B cell (primary cell): ENCODE measurements around the gene IL22RA2. TPM values are rescaled to one million over a fixed set of nuclear protein-coding genes. Genes with fewer than 3 reads are reported as not detected.

Experiments used
- ATAC-seq: fragments of 200-7000 bp; cut with Tn5 transposase; one replicate; pipeline ENCODE4 v1.10.0; 2021; ENCODE audit warnings: low read depth, mild to moderate bottlenecking, moderate number of reproducible peaks, moderate library complexity
- CTCF ChIA-PET: fragments of 350-600 bp; sonication (Branson Sonifier 250); formaldehyde crosslinking; loops from one replicate; lab custom pipeline; 2021; ENCODE audit warnings: antibody characterized with exemption, inconsistent platforms; lab: Charles Lee
- POLR2A ChIA-PET: fragments of 350-600 bp; sonication (Branson Sonifier 250); formaldehyde crosslinking; loops from one replicate; lab custom pipeline; 2021; ENCODE audit warnings: antibody characterized with exemption; lab: Charles Lee
- DNase-seq: peaks from one replicate; pipeline ENCODE4 v3.0.0; 2013
- H2AFZ ChIP-seq: 2 replicates; pipeline ENCODE4 v1.6.1; 2012; ENCODE audit warnings: mild to moderate bottlenecking, low read depth, low read length; ENCODE audit not compliant: insufficient read depth, poor library complexity, severe bottlenecking
- H3K27ac ChIP-seq, 2 donors: 1 replicate in 1 of 2; 2 replicates in 1 of 2; pipeline ENCODE4 v1.5.1; 2012 to 2013; ENCODE audit warnings: low read length in 2 of 2, mild to moderate bottlenecking in 2 of 2, moderate library complexity in 1 of 2
- H3K27me3 ChIP-seq, 4 experiments: fragments of 200-600 bp in 1 of 4; sonication (generic) in 1 of 4; replicated peaks in 1 of 4; 1 replicate in 2 of 4; 2 replicates in 2 of 4; pipeline versions ENCODE4 v1.6.1 to v1.7.0; 2013 to 2016; ENCODE audit warnings: low read length in 3 of 4, mild to moderate bottlenecking in 2 of 4, mixed read lengths in 1 of 4, moderate library complexity in 1 of 4; ENCODE audit not compliant: insufficient read depth in 4 of 4, control insufficient read depth in 3 of 4; ENCODE audit errors: control extremely low read depth in 1 of 4
- H3K36me3 ChIP-seq, 2 experiments: replicated peaks in 1 of 2; 1 replicate in 1 of 2; 2 replicates in 1 of 2; pipeline versions ENCODE4 v1.6.1 to v1.7.1; 2013; ENCODE audit warnings: low read length in 1 of 2; ENCODE audit not compliant: insufficient read depth in 2 of 2, control insufficient read depth in 1 of 2; ENCODE audit errors: control extremely low read depth in 1 of 2, extremely low read depth in 1 of 2
- H3K4me1 ChIP-seq, 2 donors: fragments of 200-600 bp in 1 of 2; sonication (generic) in 1 of 2; 1 replicate in 1 of 2; 2 replicates in 1 of 2; pipeline versions ENCODE4 v1.5.1 to v1.6.1; 2013 to 2017; ENCODE audit warnings: low read length in 2 of 2; ENCODE audit not compliant: control insufficient read depth in 2 of 2, insufficient read depth in 2 of 2
- H3K4me2 ChIP-seq: replicated peaks from 2 replicates; pipeline ENCODE3; 2012; ENCODE audit warnings: mild to moderate bottlenecking, low read depth, low read length; ENCODE audit not compliant: poor library complexity, severe bottlenecking
- H3K4me3 ChIP-seq, 5 experiments: fragments of 200-600 bp in 1 of 5; sonication (generic) in 1 of 5; 1 replicate in 3 of 5; 2 replicates in 2 of 5; pipeline versions ENCODE4 v1.5.1 to v1.7.0; 2011 to 2016; ENCODE audit warnings: low read length in 4 of 5, mild to moderate bottlenecking in 4 of 5, low read depth in 2 of 5, control low read depth in 1 of 5, moderate library complexity in 1 of 5; ENCODE audit not compliant: insufficient read depth in 1 of 5; ENCODE audit errors: control extremely low read depth in 1 of 5, extremely low read depth in 1 of 5
- H3K79me2 ChIP-seq: fragments of 200-600 bp; sonication (generic); one replicate; pipeline ENCODE4 v1.6.0; 2016; ENCODE audit warnings: low read length; ENCODE audit not compliant: control insufficient read depth, insufficient read depth
- H3K9ac ChIP-seq: fragments of 200-600 bp; sonication (generic); 2 replicates; pipeline ENCODE4 v1.6.1; 2017; ENCODE audit warnings: mild to moderate bottlenecking, low read length, moderate library complexity
- H3K9me3 ChIP-seq, 3 donors: one replicate each; pipeline versions ENCODE4 v1.6.1 to v1.7.1; 2013; ENCODE audit warnings: low read length in 2 of 3; ENCODE audit not compliant: control insufficient read depth in 2 of 3, insufficient read depth in 1 of 3; ENCODE audit errors: control extremely low read depth in 1 of 3
- H4K20me1 ChIP-seq: 2 replicates; pipeline ENCODE4 v1.6.0; 2012; ENCODE audit warnings: mild to moderate bottlenecking, low read length; ENCODE audit not compliant: insufficient read depth, control insufficient read depth, poor library complexity, severe bottlenecking
- H3K27ac Mint-ChIP-seq: one replicate; pipeline ENCODE4 v1.8.0; 2021; ENCODE audit warnings: mixed read lengths
- H3K27me3 Mint-ChIP-seq: one replicate; pipeline ENCODE4 v1.8.0; 2021; ENCODE audit warnings: mixed read lengths
- H3K4me1 Mint-ChIP-seq: one replicate; pipeline ENCODE4 v1.8.0; 2021; ENCODE audit warnings: mixed read lengths
- H3K4me3 Mint-ChIP-seq: one replicate; pipeline ENCODE4 v1.8.0; 2021; ENCODE audit warnings: mixed read lengths
- H3K9me3 Mint-ChIP-seq: one replicate; pipeline ENCODE4 v1.8.0; 2022; ENCODE audit warnings: mixed read lengths; ENCODE audit not compliant: insufficient read depth
- EZH2 ChIP-seq: IDR thresholded peaks from 2 replicates; pipeline ENCODE4 v1.6.1; 2012; ENCODE audit warnings: borderline replicate concordance, low read depth, mild to moderate bottlenecking, moderate library complexity, low read length; ENCODE audit not compliant: insufficient read depth, poor library complexity, severe bottlenecking
- WGBS: methylation state at CpG from one replicate; pipeline ENCODE4 v1.1.5; 2013; ENCODE audit warnings: missing lambda C conversion rate; ENCODE audit not compliant: insufficient coverage; 5-methylcytosine and 5-hydroxymethylcytosine counted together
- intact Hi-C: fragments of 100-400 bp; cut with micrococcal nuclease; formaldehyde crosslinking; loops from one replicate; pipeline ENCODE4 v1.10.0; 2022
- polyA plus RNA-seq: library from polyadenylated mRNA; depleted of rRNA; stranded (reverse); fragments of >200 nt; gene quantifications from 2 replicates; pipeline ENCODE4 v1.2.3, GENCODE V29; 2012
- total RNA-seq, 2 donors: library from RNA; stranded (reverse); fragments of 120-200 nt in 1 of 2; gene quantifications; 1 replicate in 1 of 2; 2 replicates in 1 of 2; pipeline versions ENCODE4 v1.2.3 to v1.2.4, GENCODE V29; 2013 to 2022
- TF ChIP-seq, protein P1 (sequence below): fragments of 200-600 bp; IDR thresholded peaks from one replicate; pipeline ENCODE4 v1.8.0; 2022; ENCODE audit warnings: antibody characterized with exemption, mild to moderate bottlenecking

Gene IL22RA2
- total and polyA plus RNA-seq, 2 donors (not counting 1 experiment from before 2014, with no cell fraction given), result not detected

DNA sequence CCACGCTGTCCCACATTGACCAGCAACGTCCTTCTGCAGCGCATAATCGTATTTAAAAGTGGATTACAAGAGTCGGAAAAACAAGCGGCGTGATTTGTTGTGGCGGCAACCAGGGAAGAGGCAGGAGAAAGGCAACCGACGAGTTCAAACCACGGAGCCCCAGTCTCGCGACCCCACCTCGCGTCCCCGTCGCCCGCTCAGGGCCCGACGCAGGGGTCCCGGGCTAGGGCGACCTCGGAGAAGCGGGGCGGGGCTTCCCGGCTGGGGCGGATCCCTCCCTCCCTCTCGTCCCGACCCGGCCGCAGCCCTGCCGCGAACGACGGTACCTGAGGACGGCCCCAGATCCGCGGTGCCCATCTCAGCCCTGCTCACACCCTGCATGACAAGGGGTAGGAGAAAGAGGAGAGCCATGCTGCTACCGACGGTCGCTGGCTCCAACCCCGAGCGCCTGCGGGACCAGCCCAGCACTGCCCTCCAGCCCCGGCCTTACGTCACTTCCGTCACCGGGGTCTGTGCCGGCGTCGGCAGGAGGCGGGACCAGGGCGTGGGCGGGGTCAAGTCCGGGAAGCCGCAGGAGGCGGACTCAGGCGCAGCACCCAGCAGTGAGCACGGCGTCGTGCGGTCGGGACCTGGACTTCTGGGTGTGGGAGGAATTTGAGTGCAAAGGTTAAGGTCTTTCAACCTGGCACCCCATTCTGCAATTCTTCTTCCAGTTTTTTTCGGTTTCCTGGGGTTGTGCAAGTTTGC is 45.6 kb upstream of the IL22RA2 start, which contains the start of gene IFNGR1:
Gene IFNGR1 (minus strand): TSS at position 469 of the 747 bp plus-strand sequence. CDS start 58 bp downstream, at position 411.
- H3K27me3 ChIP-seq, result no peaks in the 10 kb centered on the region

More for the DNA sequence above, 45.6 kb upstream of the IL22RA2 start, which contains the start of gene IFNGR1:
- H3K4me3 ChIP-seq, result peak within 1 kb of the TSS; percentile 76 to 99 (median 88)
- Mint-ChIP-seq H3K27ac (peak within 1 kb of the TSS; percentile 97), H3K27me3 (no peaks in the 10 kb centered on the region), H3K4me3 (peak within 1 kb of the TSS; percentile 97), H3K4me1 (peaks cover 79% of the 10 kb centered on the region), H3K9me3 (no peaks in the 10 kb centered on the region)
- H3K4me2 ChIP-seq, result peak within 1 kb of the TSS; percentile 84
- no peaks in the 10 kb centered on the region for H3K9me3 ChIP-seq
- peaks cover 87% of the 10 kb centered on the region for H3K79me2 ChIP-seq
- peaks cover 27% of the 10 kb centered on the region for H4K20me1 ChIP-seq
- H3K36me3 ChIP-seq, result peaks cover 0 to under 1% of the 10 kb centered on the region in 2 experiments
- H3K4me1 ChIP-seq, result peaks cover 78 to 81% of the 10 kb centered on the region in 2 donors
- peak within 1 kb of the TSS; percentile 79 for H2AFZ ChIP-seq
- peak; percentile 86 for ATAC-seq
- peak; percentile 96 for DNase-seq
- TF ChIP-seq EZH2, result no peak
- TF ChIP-seq, protein P1, sequence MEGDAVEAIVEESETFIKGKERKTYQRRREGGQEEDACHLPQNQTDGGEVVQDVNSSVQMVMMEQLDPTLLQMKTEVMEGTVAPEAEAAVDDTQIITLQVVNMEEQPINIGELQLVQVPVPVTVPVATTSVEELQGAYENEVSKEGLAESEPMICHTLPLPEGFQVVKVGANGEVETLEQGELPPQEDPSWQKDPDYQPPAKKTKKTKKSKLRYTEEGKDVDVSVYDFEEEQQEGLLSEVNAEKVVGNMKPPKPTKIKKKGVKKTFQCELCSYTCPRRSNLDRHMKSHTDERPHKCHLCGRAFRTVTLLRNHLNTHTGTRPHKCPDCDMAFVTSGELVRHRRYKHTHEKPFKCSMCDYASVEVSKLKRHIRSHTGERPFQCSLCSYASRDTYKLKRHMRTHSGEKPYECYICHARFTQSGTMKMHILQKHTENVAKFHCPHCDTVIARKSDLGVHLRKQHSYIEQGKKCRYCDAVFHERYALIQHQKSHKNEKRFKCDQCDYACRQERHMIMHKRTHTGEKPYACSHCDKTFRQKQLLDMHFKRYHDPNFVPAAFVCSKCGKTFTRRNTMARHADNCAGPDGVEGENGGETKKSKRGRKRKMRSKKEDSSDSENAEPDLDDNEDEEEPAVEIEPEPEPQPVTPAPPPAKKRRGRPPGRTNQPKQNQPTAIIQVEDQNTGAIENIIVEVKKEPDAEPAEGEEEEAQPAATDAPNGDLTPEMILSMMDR, result no peak
- under 1% methylated on average over 62 of the region's 64 CpGs for WGBS
- peak within 1 kb of the TSS; percentile 95 for H3K9ac ChIP-seq
- POLR2A ChIA-PET, result interaction anchor here (1.0 to 1.4 kb wide), 2 partner anchors 11 to 116 kb away, joined by 3 to 16 read pairs; no protein-coding TSS in a partner anchor
- intact Hi-C loops, result loop anchor here (1.0 to 10.0 kb wide), 8 partner anchors 16 to 646 kb away; partner anchors contain the start of genes PEX7 and TNFAIP3
- peak within 1 kb of the TSS; percentile 95 to 97 for H3K27ac ChIP-seq
- CTCF ChIA-PET, result interaction anchor here (1.4 to 1.5 kb wide), 3 partner anchors 13 to 116 kb away, joined by 3 to 5 read pairs (median 4); no protein-coding TSS in a partner anchor
